ENCODE results near the gene MOCS1.

DNA sequence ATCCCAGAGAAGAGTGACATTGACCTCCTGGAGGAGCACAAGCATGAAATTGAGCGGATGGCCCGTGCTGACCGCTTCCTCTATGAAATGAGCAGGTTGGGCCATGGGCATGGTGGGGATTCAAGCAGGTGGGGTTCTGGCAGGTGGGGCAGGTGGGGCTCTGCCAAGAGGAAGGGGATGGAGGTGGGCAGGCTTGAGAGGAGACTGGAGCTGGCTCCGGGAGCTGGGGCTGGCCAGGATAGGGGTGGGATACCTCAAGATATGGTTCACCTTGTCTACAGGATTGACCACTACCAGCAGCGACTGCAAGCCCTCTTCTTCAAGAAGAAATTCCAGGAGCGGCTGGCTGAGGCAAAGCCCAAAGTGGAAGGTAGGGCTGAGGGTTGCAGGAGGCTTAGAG is 42.9 kb downstream of the MOCS1 start:
- TF ChIP-seq CTCF (conservative IDR thresholded peaks at IDR 0.05 in 1 of 2, IDR thresholded peaks at IDR 0.05 in 1 of 2; ENCODE audit: low read depth in 1 of 2, low read length in 2 of 2) (no peak), EZH2 (IDR thresholded peaks at IDR 0.05; ENCODE audit: low read length, missing control alignments) (no peak)
